SK-MEL-5 (cell line): ENCODE results near the gene OR52D1. TPM values are rescaled to one million over a fixed set of nuclear protein-coding genes. Genes with fewer than 3 reads are reported as not detected.

Experiments
- DNase-seq: peaks from one replicate; pipeline ENCODE4 v3.0.0-alpha.2; 2016; ENCODE audit warnings: low read depth, low spot score
- in situ Hi-C: cut with HindIII; loops from 2 replicates; pipeline ENCODE4 v1.10.0; 2016; ENCODE audit warnings: low sequenced_read_pairs, high pct_unique_total_duplicates, low pct_unique_long_range_greater_than_20kb
- total RNA-seq: library from RNA; depleted of rRNA; stranded (reverse); fragments of >200 nt; shearing (Covaris generic); gene quantifications from 2 replicates; pipeline ENCODE4 v1.2.3, GENCODE V29; 2014; rRNA removed

The OR52D1 gene
- total RNA-seq, 1 experiment from 2014 or later: not detected

DNA sequence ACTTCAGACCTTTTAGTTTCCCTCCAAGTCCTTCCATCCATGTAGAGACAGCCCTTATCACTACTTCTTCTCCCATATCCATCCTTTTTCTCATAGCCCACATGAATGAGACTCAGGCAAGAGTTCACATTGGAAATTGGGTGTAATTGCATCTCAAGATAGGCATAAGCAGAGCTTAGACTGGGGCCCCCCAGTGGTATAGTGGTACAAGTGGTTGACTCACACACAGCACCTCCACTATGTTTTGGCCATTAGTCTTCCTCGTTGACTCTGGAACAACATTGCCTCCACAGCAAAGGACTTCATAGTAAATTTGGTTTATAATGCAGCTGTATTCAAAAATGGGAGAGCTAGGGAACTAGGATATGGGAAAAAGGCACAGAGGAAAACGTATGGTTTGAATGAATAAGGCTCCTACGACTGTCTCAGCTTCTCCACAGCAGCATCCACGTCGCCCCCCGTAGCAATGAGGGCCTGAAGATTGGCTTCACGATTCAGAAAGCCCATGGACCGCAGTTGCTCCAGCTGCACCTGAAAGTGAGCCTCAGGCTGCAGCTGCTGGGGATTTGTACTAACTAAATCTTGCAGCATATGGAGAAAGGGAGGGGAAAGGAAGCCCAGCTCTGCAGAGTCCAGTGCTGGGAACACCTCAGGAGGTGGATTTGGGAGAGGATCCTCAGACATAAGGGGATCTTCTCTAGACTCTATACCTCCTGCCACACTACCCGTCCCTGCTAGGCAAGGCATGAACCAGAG, 18.9 kb downstream of the OR52D1 start:
- in situ Hi-C loops: no loop called here
- DNase-seq: no peak

DNA sequence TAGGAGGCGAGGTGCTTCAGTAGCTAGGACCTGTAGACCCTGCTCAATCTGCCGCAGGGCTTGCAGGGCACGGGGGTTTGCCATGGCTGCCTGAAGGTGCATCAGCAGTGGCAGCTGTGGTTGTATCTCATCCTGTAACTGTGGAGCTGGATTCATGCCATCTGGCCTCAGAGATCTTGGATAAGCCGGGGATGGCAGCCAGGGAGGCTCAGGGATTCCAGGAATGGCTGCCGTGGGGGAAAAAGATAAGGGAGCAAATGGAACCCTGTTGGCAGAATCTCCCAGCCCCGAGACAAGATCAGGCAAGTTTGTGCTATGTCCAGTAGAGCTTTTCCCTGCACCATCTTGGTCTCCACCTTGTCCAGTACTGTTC, 19.4 kb downstream of the OR52D1 start:
- no peak for DNase-seq
- in situ Hi-C loops: no loop called here

DNA sequence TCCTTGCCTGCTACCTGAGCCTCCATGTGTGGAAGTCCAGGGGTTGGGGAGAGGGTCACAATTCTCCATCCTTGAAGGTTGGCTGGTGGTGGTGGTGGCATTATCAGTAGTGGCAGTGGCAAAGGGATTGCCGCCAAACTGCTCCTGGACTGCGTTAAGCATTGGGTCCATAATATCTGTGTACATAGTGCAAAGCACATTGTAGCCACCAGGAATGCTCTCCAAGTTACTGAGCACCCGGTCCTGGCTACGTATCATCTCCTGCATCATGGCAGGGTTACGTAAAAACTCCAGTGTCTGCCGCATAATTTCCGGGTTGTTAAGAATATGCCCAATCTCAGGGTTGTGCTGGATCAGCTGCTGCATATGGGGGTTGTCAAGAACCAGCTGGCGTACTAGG, 20.1 kb downstream of the OR52D1 start:
- in situ Hi-C loops: no loop called here

DNA sequence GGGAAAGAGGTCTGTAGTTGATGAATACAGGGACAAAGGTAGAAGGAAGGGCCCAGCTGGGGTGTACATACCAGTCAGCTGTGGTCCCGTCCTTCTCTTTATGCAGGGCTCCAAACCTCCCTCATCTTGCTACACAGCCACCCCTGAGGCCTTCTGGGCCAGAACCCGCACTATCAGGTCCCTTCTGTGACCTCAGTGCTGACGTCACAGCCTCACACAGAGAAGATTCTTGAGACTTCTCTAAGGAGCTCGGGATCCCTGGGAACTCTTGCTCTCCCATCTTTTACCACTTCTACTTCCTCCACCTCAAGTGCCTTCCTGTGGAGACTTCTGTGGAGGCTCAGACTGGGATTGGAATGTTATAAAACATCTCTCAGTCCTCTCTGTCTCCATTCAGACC, 21.3 kb downstream of the OR52D1 start, which contains the start of gene UBQLN3:
TSS of gene UBQLN3 (minus strand) at position 155 of the 400 bp plus-strand sequence. CDS start 399 bp downstream, outside the sequence.
- DNase-seq: no peak
- in situ Hi-C loops: no loop called here

More for the DNA sequence above, 20.1 kb downstream of the OR52D1 start:
- no peak for DNase-seq

DNA sequence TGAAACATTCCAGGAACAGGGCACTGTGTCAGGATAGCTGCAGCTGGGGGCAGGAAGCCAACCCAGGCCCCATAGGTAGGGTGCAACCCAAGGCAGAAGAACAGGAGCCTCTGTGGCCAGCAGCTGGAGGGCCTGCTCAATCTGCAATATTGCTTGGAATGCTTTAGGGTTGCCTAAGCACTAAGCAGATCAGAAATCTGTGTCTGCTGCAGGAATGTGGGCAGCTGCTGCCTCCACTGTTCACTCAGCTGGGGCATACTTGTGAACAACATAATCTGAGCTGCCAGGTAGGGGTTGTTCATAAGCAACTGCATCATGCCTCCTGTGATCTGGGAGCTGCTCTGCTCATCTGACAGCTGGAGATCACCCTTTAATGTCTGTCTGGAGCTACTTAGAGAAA, 26.4 kb downstream of the OR52D1 start:
- in situ Hi-C loops: no loop called here
- no peak for DNase-seq

DNA sequence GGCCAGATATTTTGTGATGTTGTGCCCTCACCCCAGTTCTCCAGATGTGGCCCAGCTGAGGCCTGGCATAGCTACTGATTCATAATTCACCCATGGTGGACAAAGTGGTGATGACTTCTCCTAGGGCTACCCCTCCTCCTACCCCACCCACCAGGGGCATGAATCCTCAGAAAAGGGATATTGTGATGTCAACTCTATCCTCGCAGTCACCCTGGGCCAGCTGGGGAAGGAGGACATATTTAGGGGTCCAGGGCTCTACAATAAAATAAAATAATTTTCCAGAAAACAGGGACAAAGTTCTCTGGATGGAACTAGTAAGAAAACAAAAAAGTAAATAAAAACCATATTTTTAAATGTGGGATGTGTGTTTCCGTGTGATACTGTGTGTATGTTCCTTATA, 28.1 kb downstream of the OR52D1 start, which contains the start of gene UBQLNL:
TSS of gene UBQLNL (minus strand) at position 101 of the 400 bp plus-strand sequence. CDS start 258 bp downstream, outside the sequence.
- in situ Hi-C loops: no loop called here
- DNase-seq: no peak

DNA sequence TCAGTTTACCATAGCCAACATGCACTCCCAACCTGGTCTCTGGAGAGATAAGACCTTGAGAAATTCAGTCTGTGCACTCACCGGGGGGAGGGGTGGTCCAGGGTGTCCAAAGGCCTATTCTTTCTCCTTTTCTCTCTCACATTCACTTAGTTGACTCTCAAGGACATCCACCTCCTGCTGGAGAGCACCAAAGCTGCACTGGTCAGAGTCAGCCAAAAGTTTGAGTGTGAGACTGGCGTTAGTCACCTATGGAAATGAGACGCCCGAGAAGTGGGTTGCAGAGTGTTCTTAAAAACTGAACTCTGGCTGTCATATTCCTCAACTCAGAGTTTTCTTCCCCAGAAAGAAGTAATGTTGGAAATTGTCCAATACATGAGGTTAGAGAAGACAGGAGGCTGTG, 33.1 kb downstream of the OR52D1 start:
- in situ Hi-C loops: no loop called here
- peak; percentile 31 for DNase-seq

DNA sequence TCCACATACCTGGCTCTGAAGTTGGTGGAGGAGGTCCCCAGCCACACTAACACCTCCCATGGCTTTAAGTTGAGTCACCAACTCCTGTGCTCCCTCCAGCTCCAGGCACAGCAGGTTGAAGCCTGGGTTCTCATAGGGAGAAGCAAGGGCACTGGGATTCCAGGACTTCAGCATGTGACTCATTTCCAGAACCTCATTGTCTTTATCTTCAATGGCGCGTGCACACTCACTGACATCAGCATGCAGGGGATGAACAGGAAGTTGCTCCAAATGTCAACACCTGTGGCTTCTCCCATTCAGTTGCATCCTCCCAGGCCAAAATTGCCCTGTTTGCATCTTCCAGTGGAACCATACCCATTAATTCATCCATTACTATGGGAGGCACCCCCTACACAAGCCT, 33.8 kb downstream of the OR52D1 start:
- in situ Hi-C loops: no loop called here
- DNase-seq: no peak

DNA sequence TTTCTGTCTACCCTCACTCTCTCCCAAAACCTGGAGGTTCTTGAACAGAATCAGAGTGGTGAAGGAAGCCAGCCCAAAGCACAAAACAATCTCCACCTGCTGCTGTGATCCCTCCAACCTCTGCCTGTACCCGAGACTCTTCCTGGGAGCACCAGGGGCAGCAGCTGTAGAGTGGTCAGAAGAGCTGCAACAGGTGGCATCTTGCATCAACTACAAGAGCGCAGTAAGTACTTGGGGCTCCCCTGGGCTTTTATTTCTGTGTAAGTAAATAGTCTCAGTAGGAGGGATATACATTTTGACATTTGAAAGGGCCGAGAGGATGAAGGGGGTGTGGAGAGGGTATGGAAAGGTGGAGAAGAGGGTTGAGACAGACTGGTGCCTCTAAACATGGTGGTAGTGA, 36.3 kb downstream of the OR52D1 start:
- in situ Hi-C loops: no loop called here
- DNase-seq: no peak

DNA sequence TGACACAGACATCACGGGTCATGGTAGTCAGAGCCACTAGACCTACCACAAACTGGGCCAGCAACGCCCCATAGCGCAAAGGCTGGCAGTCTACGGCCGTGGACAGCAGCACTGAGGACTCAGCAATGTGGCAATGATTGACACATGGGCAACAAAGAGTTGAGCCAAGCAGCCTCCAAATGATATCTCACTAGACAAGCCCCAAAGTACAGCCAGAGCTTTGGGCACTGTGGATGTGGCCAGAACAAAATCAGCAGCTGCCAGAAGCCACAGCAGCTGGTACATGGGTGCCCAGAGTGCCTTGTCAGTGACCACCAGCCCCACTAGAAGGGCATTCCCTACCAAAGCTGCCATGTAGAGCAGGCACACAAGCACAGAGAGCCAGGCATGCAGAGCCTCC, 39.2 kb downstream of the OR52D1 start:
- DNase-seq: no peak
- in situ Hi-C loops: no loop called here

DNA sequence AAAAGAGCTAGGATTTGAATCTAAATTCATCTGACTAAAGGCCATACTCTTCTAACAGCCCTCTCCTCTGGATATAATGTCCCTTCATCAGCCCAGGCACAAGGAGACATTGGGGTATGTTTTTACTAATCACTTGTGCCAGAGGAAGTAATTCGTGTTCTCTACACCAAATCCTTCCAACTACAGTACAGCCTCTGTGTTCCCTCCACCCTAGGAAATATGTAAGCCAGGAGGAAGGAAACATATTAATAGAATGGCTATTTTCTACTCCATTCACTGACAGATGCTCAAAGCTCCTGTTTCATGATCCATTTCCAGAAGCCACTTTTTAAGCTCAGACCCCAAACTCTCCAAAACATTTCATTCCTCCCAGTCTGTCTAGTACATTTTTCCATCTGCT, 40.0 kb downstream of the OR52D1 start:
- in situ Hi-C loops: no loop called here

DNA sequence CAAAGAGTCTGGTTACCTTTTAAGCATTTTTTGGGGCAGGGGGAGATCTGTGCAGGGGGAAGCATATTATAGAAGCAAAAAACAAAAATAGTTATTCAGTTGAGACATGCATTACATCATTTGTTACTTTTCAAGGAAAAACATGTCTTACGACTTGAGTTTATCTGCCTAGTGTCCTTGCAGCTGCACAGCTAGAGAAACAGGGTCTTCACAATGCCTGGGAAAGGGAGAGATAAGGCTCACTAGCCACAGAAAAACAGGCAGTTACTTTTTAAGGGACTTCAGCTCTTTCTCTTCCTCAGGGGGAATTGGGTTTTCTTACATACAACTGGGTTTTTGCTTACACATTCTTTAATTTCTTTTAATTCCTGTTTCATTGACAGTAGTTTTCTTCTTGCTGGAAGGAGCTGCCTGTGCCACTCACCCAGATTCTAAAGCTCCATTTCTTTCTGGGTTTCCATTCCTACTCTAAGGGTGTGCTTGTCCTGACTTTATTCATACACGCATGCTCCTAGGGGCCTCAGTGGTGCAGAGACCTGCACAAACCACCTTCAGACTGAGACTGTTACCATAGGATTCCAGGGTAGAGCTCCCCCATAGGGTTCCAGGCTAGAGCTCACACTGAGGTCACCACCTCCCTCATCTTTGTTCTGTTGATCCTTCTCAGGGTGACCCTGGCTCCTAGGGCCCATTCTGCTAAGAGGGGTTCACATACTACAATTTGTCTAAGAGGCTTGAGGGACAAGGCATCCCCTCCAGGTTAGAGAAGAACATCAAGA, 42.8 kb downstream of the OR52D1 start:
- no peak for DNase-seq
- in situ Hi-C loops: no loop called here

More for the DNA sequence above, 40.0 kb downstream of the OR52D1 start:
- DNase-seq: no peak

DNA sequence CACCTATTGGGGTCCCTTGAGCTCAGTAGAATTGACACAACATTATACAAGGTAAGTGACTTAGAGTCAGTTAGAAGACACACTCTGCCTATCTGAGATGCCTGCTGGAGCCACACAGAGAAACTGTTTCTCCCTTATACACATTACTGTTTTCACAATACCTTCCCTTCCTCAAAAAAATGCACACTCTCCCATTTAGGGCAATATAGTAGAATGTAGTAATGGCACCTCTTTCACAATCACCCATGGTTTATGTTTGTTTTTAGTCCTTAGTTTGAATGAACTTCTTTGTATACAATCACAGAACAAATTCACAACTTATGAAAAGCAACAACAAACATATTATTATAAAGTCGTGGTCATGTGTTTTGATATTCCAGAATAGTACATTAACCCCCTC, 45.6 kb downstream of the OR52D1 start:
- in situ Hi-C loops: no loop called here
- peak; percentile 81 for DNase-seq

DNA sequence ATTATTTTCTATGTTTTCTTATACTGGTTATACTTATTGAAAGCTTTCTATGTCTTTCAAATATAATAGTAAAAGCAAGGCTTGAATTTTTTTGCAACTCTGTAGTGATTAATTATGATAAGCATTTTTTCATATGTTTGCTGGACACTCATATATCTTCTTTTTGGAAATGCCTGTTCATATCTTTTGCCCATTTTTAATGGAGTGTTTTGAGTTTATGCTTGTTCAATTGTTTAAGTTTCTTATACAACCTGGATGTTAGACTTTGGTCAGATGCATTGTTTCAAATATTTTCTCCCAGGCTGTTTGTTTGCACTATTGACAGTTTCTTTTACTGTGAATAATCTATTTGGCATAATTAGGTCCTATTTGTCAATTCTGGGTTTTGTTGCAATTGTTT, 48.0 kb downstream of the OR52D1 start:
- in situ Hi-C loops: no loop called here
- DNase-seq: no peak

Other genes starting within 250 kb of the OR52D1 start
- not detected in 2 replicates for gene HBG1, start 238.8 kb upstream of the OR52D1 start, total RNA-seq
- 1.4 and 4.4 TPM in 2 replicates for gene HBG2, start 233.9 kb upstream of the OR52D1 start, total RNA-seq
- 21.8 and 22.2 TPM in 2 replicates for gene HBE1, start 218.7 kb upstream of the OR52D1 start, total RNA-seq
- 9.0 and 10.7 TPM in 2 replicates for gene OR51B4, start 186.7 kb upstream of the OR52D1 start, total RNA-seq
- 0.53 and 0.83 TPM in 2 replicates for gene OR51B2, start 164.4 kb upstream of the OR52D1 start, total RNA-seq
- gene OR51B5, start 145.2 kb upstream of the OR52D1 start, total RNA-seq: 15.1 and 15.8 TPM in 2 replicates
- gene OR51B6, start 137.2 kb upstream of the OR52D1 start, total RNA-seq: not detected in 2 replicates
- not detected in 2 replicates for gene OR51M1, start 104.9 kb upstream of the OR52D1 start, total RNA-seq
- gene OR51Q1, start 66.6 kb upstream of the OR52D1 start, total RNA-seq: not detected in 2 replicates
- gene OR51I1, start 47.2 kb upstream of the OR52D1 start, total RNA-seq: 0.63 TPM in 1 of 2 replicates, not detected in the other
- not detected in 2 replicates for gene OR51I2, start 39.4 kb upstream of the OR52D1 start, total RNA-seq
- gene UBQLN3, start 21.3 kb downstream of the OR52D1 start, total RNA-seq: not detected in 2 replicates
- not detected in 2 replicates for gene UBQLNL, start 28.0 kb downstream of the OR52D1 start, total RNA-seq
- not detected in 2 replicates for gene OR52H1, start 59.9 kb downstream of the OR52D1 start, total RNA-seq
- not detected in 2 replicates for gene OR52B6, start 92.2 kb downstream of the OR52D1 start, total RNA-seq
- 9.8 and 11.6 TPM in 2 replicates for gene TRIM6, start 108.0 kb downstream of the OR52D1 start, total RNA-seq
- 13.2 and 13.3 TPM in 2 replicates for gene TRIM34, start 136.3 kb downstream of the OR52D1 start, total RNA-seq
- gene TRIM5, start 196.4 kb downstream of the OR52D1 start, total RNA-seq: 18.6 and 21.1 TPM in 2 replicates
- gene TRIM22, start 201.1 kb downstream of the OR52D1 start, total RNA-seq: 3.9 TPM in 2 replicates
- not detected in 2 replicates for gene OR56B1, start 247.8 kb downstream of the OR52D1 start, total RNA-seq